DND-41 (cell line): ENCODE results near the gene CYP4F22.

ENCODE experiments used
- ATAC-seq: fragments of 200-7000 bp; cut with Tn5 transposase; 3 replicates; pipeline ENCODE4 v1.9.1; 2021; ENCODE audit warnings: low read depth; ENCODE audit not compliant: insufficient read depth
- DNase-seq: peaks from one replicate; pipeline ENCODE4 v3.0.0-alpha.2; 2020
- H2AFZ ChIP-seq: 2 replicates; pipeline ENCODE4 v1.6.0; 2012; ENCODE audit warnings: low read depth, low read length
- H3K27ac ChIP-seq: 2 replicates; pipeline ENCODE4 v1.5.1; 2012; ENCODE audit warnings: low read length, inconsistent platforms
- H3K27me3 ChIP-seq: fragments of 200-600 bp; sonication (generic); 2 replicates; pipeline ENCODE4 v1.6.0; 2012; ENCODE audit warnings: low read length, mild to moderate bottlenecking, inconsistent platforms; ENCODE audit not compliant: insufficient read depth, poor library complexity
- H3K36me3 ChIP-seq: 2 replicates; pipeline ENCODE4 v1.5.1; 2012; ENCODE audit warnings: low read length, inconsistent platforms; ENCODE audit not compliant: insufficient read depth
- H3K4me1 ChIP-seq: 2 replicates; pipeline ENCODE4 v1.5.1; 2012; ENCODE audit warnings: mild to moderate bottlenecking, low read length; ENCODE audit not compliant: insufficient read depth
- H3K4me2 ChIP-seq: 2 replicates; pipeline ENCODE4 v1.6.0; 2012; ENCODE audit warnings: mild to moderate bottlenecking, moderate library complexity, low read length, inconsistent platforms; ENCODE audit not compliant: insufficient read depth
- H3K4me3 ChIP-seq, 2 experiments: fragments of 200-600 bp in 1 of 2; shearing (Covaris generic) in 1 of 2; 2 replicates each; pipeline ENCODE4 v1.5.1; 2012 to 2016; ENCODE audit warnings: inconsistent platforms in 2 of 2, low read length in 2 of 2, mild to moderate bottlenecking in 2 of 2, low read depth in 1 of 2, moderate library complexity in 1 of 2
- H3K79me2 ChIP-seq: 2 replicates; pipeline ENCODE4 v1.6.0; 2012; ENCODE audit warnings: low read length, inconsistent platforms; ENCODE audit not compliant: insufficient read depth
- H3K9ac ChIP-seq: 2 replicates; pipeline ENCODE4 v1.6.0; 2012; ENCODE audit warnings: low read depth, mild to moderate bottlenecking, inconsistent platforms, low read length, moderate library complexity
- H3K9me3 ChIP-seq: 2 replicates; pipeline ENCODE4 v1.5.1; 2012; ENCODE audit warnings: low read length, moderate library complexity, mild to moderate bottlenecking, inconsistent platforms; ENCODE audit not compliant: insufficient read depth, severe bottlenecking
- H4K20me1 ChIP-seq: 2 replicates; pipeline ENCODE4 v1.6.0; 2012; ENCODE audit warnings: low read length; ENCODE audit not compliant: insufficient read depth
- EZH2 ChIP-seq: IDR thresholded peaks from 3 replicates; pipeline ENCODE4 v1.6.1; 2012; ENCODE audit warnings: borderline replicate concordance, low read depth, mild to moderate bottlenecking, moderate library complexity, low read length, inconsistent platforms; ENCODE audit not compliant: severe bottlenecking
- TF ChIP-seq, protein P1 (sequence below): IDR thresholded peaks from 2 replicates; pipeline ENCODE4 v1.5.1; 2012; ENCODE audit warnings: borderline replicate concordance, low read length, moderate library complexity, mild to moderate bottlenecking; ENCODE audit not compliant: poor library complexity, severe bottlenecking; ENCODE audit errors: extremely low read depth

The CYP4F22 gene

DNA sequence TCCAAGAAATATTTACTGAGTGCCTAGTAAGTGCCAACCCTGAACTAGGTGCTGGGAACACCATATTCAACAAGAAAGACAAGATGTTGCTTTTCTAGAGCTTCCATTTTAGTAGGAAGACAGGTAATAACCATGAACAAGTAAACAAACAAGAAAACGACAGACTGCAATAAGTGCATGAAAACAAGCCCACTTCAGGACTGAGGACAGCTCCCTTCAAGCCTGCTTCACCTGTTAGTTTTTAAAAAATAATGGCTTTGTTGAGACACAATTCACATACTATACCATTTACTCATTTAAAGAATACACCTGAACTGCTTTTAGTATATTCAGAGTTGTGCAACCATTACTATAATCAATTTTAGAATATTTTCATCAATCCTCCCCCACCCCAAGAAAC lies 30.4 kb downstream of the CYP4F22 start:
- Histone ChIP-seq H3K4me3 (no peak overlapping the region), H3K9me3 (peaks cover 5% of the 10 kb centered on the region), H3K4me1 (no peaks in the 10 kb centered on the region), H2AFZ (no peak overlapping the region), H3K79me2 (no peaks in the 10 kb centered on the region), H3K36me3 (no peaks in the 10 kb centered on the region), H3K27me3 (no peaks in the 10 kb centered on the region), H3K4me2 (no peak overlapping the region), H3K9ac (no peak overlapping the region), H3K27ac (no peak overlapping the region), H4K20me1 (no peaks in the 10 kb centered on the region)
- DNase-seq (peak; percentile 34), ATAC-seq (no peak)
- no peak for TF ChIP-seq EZH2
- TF ChIP-seq, protein P1, sequence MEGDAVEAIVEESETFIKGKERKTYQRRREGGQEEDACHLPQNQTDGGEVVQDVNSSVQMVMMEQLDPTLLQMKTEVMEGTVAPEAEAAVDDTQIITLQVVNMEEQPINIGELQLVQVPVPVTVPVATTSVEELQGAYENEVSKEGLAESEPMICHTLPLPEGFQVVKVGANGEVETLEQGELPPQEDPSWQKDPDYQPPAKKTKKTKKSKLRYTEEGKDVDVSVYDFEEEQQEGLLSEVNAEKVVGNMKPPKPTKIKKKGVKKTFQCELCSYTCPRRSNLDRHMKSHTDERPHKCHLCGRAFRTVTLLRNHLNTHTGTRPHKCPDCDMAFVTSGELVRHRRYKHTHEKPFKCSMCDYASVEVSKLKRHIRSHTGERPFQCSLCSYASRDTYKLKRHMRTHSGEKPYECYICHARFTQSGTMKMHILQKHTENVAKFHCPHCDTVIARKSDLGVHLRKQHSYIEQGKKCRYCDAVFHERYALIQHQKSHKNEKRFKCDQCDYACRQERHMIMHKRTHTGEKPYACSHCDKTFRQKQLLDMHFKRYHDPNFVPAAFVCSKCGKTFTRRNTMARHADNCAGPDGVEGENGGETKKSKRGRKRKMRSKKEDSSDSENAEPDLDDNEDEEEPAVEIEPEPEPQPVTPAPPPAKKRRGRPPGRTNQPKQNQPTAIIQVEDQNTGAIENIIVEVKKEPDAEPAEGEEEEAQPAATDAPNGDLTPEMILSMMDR: no peak

DNA sequence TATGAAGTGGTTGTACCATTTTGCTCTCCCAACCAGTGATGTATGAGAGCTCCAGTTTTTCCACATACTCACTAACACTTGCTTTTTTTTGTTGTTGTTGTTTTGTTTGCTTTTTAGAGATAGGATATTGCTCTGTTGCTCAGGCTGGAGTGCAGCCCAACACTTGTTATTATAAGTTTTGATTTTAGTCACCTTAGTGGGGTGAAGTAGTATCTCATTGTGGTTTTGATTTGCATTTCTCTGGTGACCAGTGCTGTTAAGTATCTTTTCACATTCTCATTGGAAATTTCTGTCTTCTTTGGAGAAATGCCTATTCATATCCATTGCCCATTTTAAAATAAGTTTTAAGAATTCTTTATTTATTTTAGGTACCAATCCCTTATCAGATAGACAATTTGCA lies 31.3 kb downstream of the CYP4F22 start:
- ATAC-seq (no peak), DNase-seq (no peak)
- H3K4me1 ChIP-seq: no peaks in the 10 kb centered on the region
- H3K27me3 ChIP-seq: no peaks in the 10 kb centered on the region
- H4K20me1 ChIP-seq: no peaks in the 10 kb centered on the region
- no peak overlapping the region for H2AFZ ChIP-seq
- no peaks in the 10 kb centered on the region for H3K36me3 ChIP-seq
- TF ChIP-seq, protein P1: no peak
- no peak for TF ChIP-seq EZH2
- H3K9ac ChIP-seq: no peak overlapping the region
- no peak overlapping the region for H3K4me3 ChIP-seq
- H3K4me2 ChIP-seq: no peak overlapping the region
- H3K27ac ChIP-seq: no peak overlapping the region
- H3K9me3 ChIP-seq: peaks cover 5% of the 10 kb centered on the region
- H3K79me2 ChIP-seq: no peaks in the 10 kb centered on the region

DNA sequence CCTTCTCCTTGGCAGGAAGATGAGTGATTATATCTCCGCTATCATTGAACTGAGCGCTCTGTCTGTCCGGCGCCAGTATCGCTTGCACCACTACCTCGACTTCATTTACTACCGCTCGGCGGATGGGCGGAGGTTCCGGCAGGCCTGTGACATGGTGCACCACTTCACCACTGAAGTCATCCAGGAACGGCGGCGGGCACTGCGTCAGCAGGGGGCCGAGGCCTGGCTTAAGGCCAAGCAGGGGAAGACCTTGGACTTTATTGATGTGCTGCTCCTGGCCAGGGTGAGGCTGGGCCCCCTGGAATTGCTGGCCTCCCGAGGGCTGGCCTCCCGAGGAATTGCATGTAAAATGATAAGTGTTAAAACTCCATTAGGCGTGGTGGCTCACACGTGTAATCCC lies 32.1 kb downstream of the CYP4F22 start:
- no peak overlapping the region for H3K9ac ChIP-seq
- no peak overlapping the region for H3K27ac ChIP-seq
- TF ChIP-seq, protein P1: no peak
- no peak for TF ChIP-seq EZH2
- no peaks in the 10 kb centered on the region for H4K20me1 ChIP-seq
- no peak for ATAC-seq
- DNase-seq: no peak
- H3K27me3 ChIP-seq: no peaks in the 10 kb centered on the region
- no peak overlapping the region for H3K4me2 ChIP-seq
- no peaks in the 10 kb centered on the region for H3K36me3 ChIP-seq
- no peak overlapping the region for H3K4me3 ChIP-seq
- no peaks in the 10 kb centered on the region for H3K4me1 ChIP-seq
- peaks cover 5% of the 10 kb centered on the region for H3K9me3 ChIP-seq
- H3K79me2 ChIP-seq: no peaks in the 10 kb centered on the region
- H2AFZ ChIP-seq: no peak overlapping the region

DNA sequence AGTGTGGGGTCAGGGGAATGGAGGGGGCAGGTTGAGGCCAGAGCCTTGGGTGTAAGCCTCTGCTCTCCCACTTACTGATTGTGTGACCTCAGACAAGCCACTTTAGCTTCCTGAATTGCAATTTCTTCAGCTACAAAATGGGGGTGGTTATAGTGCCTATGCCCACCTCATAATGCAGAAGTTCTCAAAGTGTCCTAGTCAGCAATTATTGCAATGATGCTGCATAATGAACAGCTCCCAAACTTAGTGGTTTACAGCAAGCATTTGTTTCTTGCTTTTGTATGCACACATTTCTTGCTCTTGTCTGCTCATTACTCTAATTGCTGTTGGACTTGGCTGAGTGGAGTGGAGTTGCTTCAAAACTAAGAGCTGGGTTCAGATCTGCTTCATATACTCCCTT lies 36.0 kb downstream of the CYP4F22 start:
- H3K4me3 ChIP-seq: no peak overlapping the region
- ATAC-seq (no peak), DNase-seq (no peak)
- TF ChIP-seq EZH2: no peak
- TF ChIP-seq, protein P1: no peak
- H3K79me2 ChIP-seq: no peaks in the 10 kb centered on the region
- H3K27me3 ChIP-seq: no peaks in the 10 kb centered on the region
- H2AFZ ChIP-seq: no peak overlapping the region
- H3K4me1 ChIP-seq: no peaks in the 10 kb centered on the region
- no peaks in the 10 kb centered on the region for H3K36me3 ChIP-seq
- no peak overlapping the region for H3K9ac ChIP-seq
- H3K4me2 ChIP-seq: no peak overlapping the region
- H4K20me1 ChIP-seq: no peaks in the 10 kb centered on the region
- H3K27ac ChIP-seq: no peak overlapping the region
- no peaks in the 10 kb centered on the region for H3K9me3 ChIP-seq
